ENCODE results near the gene APOH.

DNA sequence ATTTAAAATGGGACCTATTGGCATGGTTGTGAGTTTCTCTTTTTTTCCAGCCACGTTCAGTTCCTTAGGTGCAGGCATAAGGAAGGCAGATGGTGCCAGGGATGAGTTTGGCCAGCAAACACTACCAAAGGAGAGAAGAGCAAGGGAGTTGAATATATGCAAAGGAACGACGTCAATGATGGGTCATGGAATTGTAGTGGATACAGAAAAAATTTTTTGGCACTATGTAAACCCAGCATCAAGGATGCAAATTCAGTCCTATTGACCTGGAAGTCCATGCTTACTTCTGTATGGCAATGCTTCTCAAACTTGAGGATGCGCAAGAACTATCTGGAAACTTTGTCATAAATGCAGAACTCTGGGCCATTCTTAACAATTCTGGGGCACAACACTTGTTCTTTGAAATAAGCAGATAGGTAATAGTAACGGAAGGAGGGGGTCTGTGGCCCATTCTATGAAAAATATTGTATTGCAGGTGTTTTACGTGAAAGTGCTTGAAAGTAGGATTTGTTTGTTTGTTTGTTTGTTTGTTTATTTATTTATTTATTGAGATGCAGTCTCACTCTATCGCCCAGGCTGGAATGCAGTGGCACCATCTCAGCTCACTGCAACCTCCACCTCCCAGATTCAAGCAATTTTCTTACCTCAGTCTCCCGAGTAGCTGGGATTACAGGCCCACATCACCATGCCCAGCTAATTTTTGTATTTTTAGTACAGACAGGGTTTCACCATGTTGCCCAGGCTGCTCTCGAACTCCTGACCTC, 18.0 kb downstream of the APOH start:
- TF ChIP-seq CTCF (IDR thresholded peaks at IDR 0.05), result no peak
- no peak for TF ChIP-seq POLR2A (IDR thresholded peaks at IDR 0.05)
